Caco-2 (cell line): ENCODE data around the gene IGF2BP3. TPM values are rescaled to one million over a fixed set of nuclear protein-coding genes. Genes with fewer than 3 reads are reported as not detected.

Experiments
- BruUV-seq: library from RNA; stranded (reverse); fragments of 400-500 nt; replicated peaks from 2 replicates; lab custom pipeline; 2021; lab: Mats Ljungman, UMichigan
- CTCF ChIA-PET: fragments of 300-600 bp; sonication (Branson Sonifier 250); formaldehyde crosslinking; loops from one replicate; lab custom pipeline; 2022; ENCODE audit warnings: antibody characterized with exemption; lab: Charles Lee
- POLR2A ChIA-PET: fragments of 300-600 bp; sonication (Branson Sonifier 250); formaldehyde crosslinking; loops from one replicate; lab custom pipeline; 2022; ENCODE audit warnings: antibody characterized with exemption; lab: Charles Lee
- DNase-seq, 2 experiments: peaks; one replicate each; pipeline versions ENCODE4 v3.0.0 to v3.0.0-alpha.2; 2020 to 2022
- H3K27me3 ChIP-seq: replicated peaks from 2 replicates; pipeline ENCODE4 v1.6.0; 2011; ENCODE audit warnings: low read length; ENCODE audit not compliant: control insufficient read depth, insufficient read depth
- H3K36me3 ChIP-seq: 2 replicates; pipeline ENCODE4 v1.5.1; 2011; ENCODE audit warnings: low read length; ENCODE audit not compliant: control insufficient read depth, insufficient read depth
- H3K4me1 ChIP-seq: fragments of 250-450 bp; sonication (Bioruptor Pico); 2 replicates; pipeline ENCODE4 v1.5.1; 2020; ENCODE audit warnings: mild to moderate bottlenecking
- H3K4me3 ChIP-seq: 2 replicates; pipeline ENCODE4 v1.5.1; 2011; ENCODE audit warnings: low read depth, mild to moderate bottlenecking, control low read depth, low read length
- H3K9me3 ChIP-seq: fragments of 250-450 bp; sonication (Bioruptor Pico); 2 replicates; pipeline ENCODE4 v1.5.1; 2020; ENCODE audit warnings: mild to moderate bottlenecking, moderate library complexity
- H3K27ac Mint-ChIP-seq: one replicate; pipeline ENCODE4 v1.8.0; 2022; ENCODE audit warnings: mixed read lengths; ENCODE audit not compliant: unreplicated experiment
- H3K27me3 Mint-ChIP-seq: one replicate; pipeline ENCODE4 v1.8.0; 2022; ENCODE audit warnings: mixed read lengths; ENCODE audit not compliant: insufficient read depth, unreplicated experiment
- H3K36me3 Mint-ChIP-seq: one replicate; pipeline ENCODE4 v1.8.0; 2022; ENCODE audit warnings: mild to moderate bottlenecking, mixed read lengths; ENCODE audit not compliant: insufficient read depth, unreplicated experiment
- H3K4me1 Mint-ChIP-seq: one replicate; pipeline ENCODE4 v1.8.0; 2022; ENCODE audit warnings: low read depth, mixed read lengths; ENCODE audit not compliant: unreplicated experiment
- H3K4me3 Mint-ChIP-seq: one replicate; pipeline ENCODE4 v1.8.0; 2022; ENCODE audit warnings: mild to moderate bottlenecking, moderate library complexity, mixed read lengths; ENCODE audit not compliant: unreplicated experiment
- H3K9me3 Mint-ChIP-seq: one replicate; pipeline ENCODE4 v1.8.0; 2022; ENCODE audit warnings: mixed read lengths; ENCODE audit not compliant: unreplicated experiment
- CTCF ChIP-seq, 2 experiments: fragments of 200-600 bp in 1 of 2; IDR thresholded peaks; 1 replicate in 1 of 2; 2 replicates in 1 of 2; pipeline versions ENCODE4 v1.5.1 to v1.8.0; 2011 to 2022; ENCODE audit warnings: antibody characterized with exemption in 1 of 2, control low read depth in 1 of 2, inconsistent platforms in 1 of 2, low read depth in 1 of 2, low read length in 1 of 2, mild to moderate bottlenecking in 1 of 2, moderate library complexity in 1 of 2; ENCODE audit not compliant: insufficient read depth in 1 of 2, severe bottlenecking in 1 of 2, unreplicated experiment in 1 of 2
- intact Hi-C: fragments of 100-400 bp; cut with micrococcal nuclease; formaldehyde crosslinking; loops from one replicate; pipeline ENCODE4 v1.10.0; 2022; ENCODE audit not compliant: unreplicated experiment
- total RNA-seq: library from RNA; stranded (reverse); gene quantifications from 2 replicates; pipeline ENCODE4 v1.2.3, GENCODE V29; 2022

Gene IGF2BP3
- total RNA-seq, 1 experiment from 2014 or later: 127 TPM

DNA sequence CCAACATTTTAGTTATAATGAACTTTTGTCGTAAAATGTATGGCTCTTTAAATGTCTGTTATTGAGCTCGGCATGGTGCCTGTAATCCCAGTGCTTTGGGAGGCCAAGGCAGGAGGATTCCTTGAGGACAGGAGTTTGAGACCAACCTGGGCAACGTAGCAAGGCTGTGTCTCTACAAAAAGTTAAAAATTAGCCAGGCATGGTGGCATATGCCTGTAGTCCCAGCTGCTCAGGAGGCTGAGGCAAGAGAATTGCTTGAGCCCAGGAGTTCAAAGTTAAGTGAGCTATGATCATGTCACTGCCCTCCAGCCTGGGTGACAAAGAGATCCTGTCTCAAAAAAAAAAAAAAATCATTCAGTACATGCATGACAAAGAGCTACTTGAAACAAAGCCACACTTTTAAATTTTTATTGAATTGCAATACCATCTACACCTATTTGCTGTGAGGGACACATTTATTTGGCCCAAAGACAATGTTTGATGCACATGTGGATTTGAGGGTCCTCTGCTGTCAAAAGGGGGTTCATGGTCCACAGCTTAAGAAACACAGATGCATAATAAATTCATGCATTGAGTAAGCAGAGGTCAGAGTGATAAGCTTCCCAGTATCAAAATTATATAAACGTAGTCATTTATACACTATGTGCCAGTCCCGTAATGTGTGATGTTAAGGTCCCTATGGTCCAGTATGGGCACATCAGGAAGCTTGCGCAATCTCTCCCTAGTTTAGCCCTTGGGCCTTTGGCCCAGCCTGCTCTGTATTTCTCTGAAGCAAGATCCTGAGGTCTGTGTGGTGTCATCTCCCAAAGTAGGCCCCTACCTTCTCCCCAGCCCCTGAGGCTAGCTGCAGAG is 175.5 kb downstream of the IGF2BP3 start:
- intact Hi-C loops: loop anchor here (1.0 kb wide), 1 partner anchor 21 kb away; no protein-coding TSS in a partner anchor
- POLR2A ChIA-PET: no interaction called here
- Histone ChIP-seq H3K27me3 (no peaks in the 10 kb centered on the region), H3K9me3 (no peaks in the 10 kb centered on the region), H3K4me3 (no peak overlapping the region), H3K36me3 (no peaks in the 10 kb centered on the region), H3K4me1 (no peaks in the 10 kb centered on the region)
- H3K9me3 Mint-ChIP-seq: no peaks in the 10 kb centered on the region
- CTCF ChIA-PET: interaction anchor here (1.1 to 2.2 kb wide), 2 partner anchors 22 to 250 kb away, joined by 4 to 8 read pairs; no protein-coding TSS in a partner anchor
- BruUV-seq: no TSS peak
- TF ChIP-seq CTCF (IDR thresholded peaks at IDR 0.05; ENCODE audit: insufficient read depth in 1 of 2, low read depth in 1 of 2, low read length in 1 of 2, severe bottlenecking in 1 of 2, unreplicated experiment in 1 of 2): no peak
- no peaks in the 10 kb centered on the region for H3K27me3 Mint-ChIP-seq
- no peak overlapping the region for H3K27ac Mint-ChIP-seq
- no peak overlapping the region for H3K4me3 Mint-ChIP-seq
- no peak for DNase-seq
- peaks cover 7% of the 10 kb centered on the region for H3K4me1 Mint-ChIP-seq
- H3K36me3 Mint-ChIP-seq: peaks cover 11% of the 10 kb centered on the region

DNA sequence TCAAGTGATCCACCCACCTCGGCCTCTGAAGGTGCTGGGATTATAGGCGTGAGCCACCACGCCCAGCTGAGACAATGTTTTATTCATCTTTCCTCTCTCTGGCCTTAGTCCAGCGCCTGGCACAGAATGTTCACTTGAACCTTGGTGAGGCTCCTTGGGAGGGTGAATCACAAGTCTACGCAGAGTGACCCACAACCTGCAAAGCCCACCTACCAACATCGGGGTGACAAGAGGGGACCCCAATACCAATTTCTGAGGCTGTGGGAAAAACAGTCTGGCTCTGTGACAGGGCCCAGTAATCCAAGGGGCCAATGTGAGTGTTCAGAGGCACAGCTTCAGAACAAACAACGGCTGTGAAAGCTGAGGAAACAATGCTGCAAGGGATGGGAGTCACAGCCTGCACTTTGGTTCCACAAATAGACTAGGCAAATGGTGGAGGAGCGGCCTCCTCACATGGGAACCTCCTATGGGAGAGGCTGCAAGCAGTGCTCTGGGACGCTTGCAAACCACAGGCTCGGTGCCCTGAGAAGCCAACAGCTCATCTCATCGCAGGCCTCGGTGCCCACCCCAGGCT is 176.7 kb downstream of the IGF2BP3 start:
- Mint-ChIP-seq H3K9me3 (no peaks in the 10 kb centered on the region), H3K27ac (no peak overlapping the region), H3K36me3 (no peaks in the 10 kb centered on the region), H3K4me1 (peaks cover 7% of the 10 kb centered on the region), H3K4me3 (no peak overlapping the region), H3K27me3 (no peaks in the 10 kb centered on the region)
- CTCF ChIA-PET: interaction anchor here (1.1 to 2.2 kb wide), 2 partner anchors 21 to 251 kb away, joined by 4 to 8 read pairs; no protein-coding TSS in a partner anchor
- BruUV-seq: no TSS peak
- H3K9me3 ChIP-seq: no peaks in the 10 kb centered on the region
- H3K36me3 ChIP-seq: no peaks in the 10 kb centered on the region
- POLR2A ChIA-PET: no interaction called here
- no peaks in the 10 kb centered on the region for H3K4me1 ChIP-seq
- H3K4me3 ChIP-seq: no peak overlapping the region
- DNase-seq: peak in 1 of 2 experiments; percentile 21
- H3K27me3 ChIP-seq: no peaks in the 10 kb centered on the region
- intact Hi-C loops: loop anchor here (1.0 kb wide), 1 partner anchor 20 kb away; no protein-coding TSS in a partner anchor
- TF ChIP-seq CTCF (IDR thresholded peaks at IDR 0.05; ENCODE audit: insufficient read depth in 1 of 2, low read depth in 1 of 2, low read length in 1 of 2, severe bottlenecking in 1 of 2, unreplicated experiment in 1 of 2): no peak

DNA sequence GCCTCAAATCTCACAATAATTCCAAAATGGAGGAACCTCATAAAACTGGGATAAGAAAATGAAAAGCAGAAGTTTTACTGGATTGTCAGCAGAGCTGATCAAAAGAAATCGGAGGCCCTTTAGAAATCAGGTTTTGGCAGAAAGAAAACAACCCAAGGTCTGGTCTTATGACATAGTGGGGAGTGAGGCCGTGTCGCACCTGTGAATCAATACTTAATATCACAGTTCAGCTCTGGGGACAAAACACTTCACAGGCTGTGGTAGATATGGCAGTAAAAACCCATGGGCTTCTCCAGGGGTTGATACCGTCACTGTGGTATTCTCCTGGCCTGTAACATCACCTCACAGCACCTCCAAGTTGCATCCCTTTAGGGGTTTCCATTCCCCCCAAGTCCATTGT is 177.7 kb downstream of the IGF2BP3 start:
- Histone ChIP-seq H3K36me3 (no peaks in the 10 kb centered on the region), H3K4me3 (no peak overlapping the region), H3K9me3 (no peaks in the 10 kb centered on the region), H3K4me1 (no peaks in the 10 kb centered on the region), H3K27me3 (no peaks in the 10 kb centered on the region)
- Mint-ChIP-seq H3K36me3 (no peaks in the 10 kb centered on the region), H3K4me3 (no peak overlapping the region), H3K9me3 (no peaks in the 10 kb centered on the region), H3K27ac (no peak overlapping the region), H3K27me3 (no peaks in the 10 kb centered on the region), H3K4me1 (peaks cover 2% of the 10 kb centered on the region)
- intact Hi-C loops: no loop called here
- ChIA-PET CTCF (interaction anchor here (1.2 kb wide), 1 partner anchor 20 kb away, joined by 3 read pairs; no protein-coding TSS in a partner anchor), POLR2A (no interaction called here)
- DNase-seq: no peak
- no TSS peak for BruUV-seq
- no peak for TF ChIP-seq CTCF (IDR thresholded peaks at IDR 0.05; ENCODE audit: insufficient read depth in 1 of 2, low read depth in 1 of 2, low read length in 1 of 2, severe bottlenecking in 1 of 2, unreplicated experiment in 1 of 2)
